Mesothelial cell of epicardium (in vitro differentiated cells): ENCODE data around the gene LAPTM5. TPM values are rescaled to one million over a fixed set of nuclear protein-coding genes. Genes with fewer than 3 reads are reported as not detected.

Experiments used
- DNase-seq, 2 experiments: peaks; one replicate each; pipeline ENCODE4 v3.0.0; 2021; ENCODE audit warnings: low spot score in 2 of 2; ENCODE audit not compliant: unreplicated experiment in 2 of 2
- H3K27ac Mint-ChIP-seq: 2 replicates; pipeline ENCODE4 v1.8.0; 2021; ENCODE audit warnings: mixed read lengths
- H3K27me3 Mint-ChIP-seq: 2 replicates; pipeline ENCODE4 v1.8.0; 2021; ENCODE audit warnings: low read depth, mixed read lengths
- H3K36me3 Mint-ChIP-seq: 2 replicates; pipeline ENCODE4 v1.8.0; 2021; ENCODE audit warnings: mixed read lengths
- H3K4me1 Mint-ChIP-seq: 2 replicates; pipeline ENCODE4 v1.8.0; 2021; ENCODE audit warnings: mixed read lengths
- H3K4me3 Mint-ChIP-seq: 2 replicates; pipeline ENCODE4 v1.8.0; 2021; ENCODE audit warnings: mild to moderate bottlenecking, moderate library complexity, mixed read lengths
- H3K9me3 Mint-ChIP-seq: 2 replicates; pipeline ENCODE4 v1.8.0; 2021; ENCODE audit warnings: mixed read lengths
- CTCF ChIP-seq: fragments of 200-600 bp; sonication (generic); IDR thresholded peaks from one replicate; pipeline ENCODE4 v1.5.0; 2021; ENCODE audit warnings: antibody characterized with exemption; ENCODE audit not compliant: unreplicated experiment
- total RNA-seq: library from RNA; stranded (reverse); gene quantifications from 3 replicates; pipeline ENCODE4 v1.2.1, GENCODE V29; 2021

Gene LAPTM5
- total RNA-seq, 1 donor from 2014 or later = not detected

GRCh38 chr1:30731109-30731805 lies 26.3 kb downstream of the LAPTM5 start:
- no peak for DNase-seq
- H3K9me3 Mint-ChIP-seq = no peaks in the 10 kb centered on the region
- H3K4me3 Mint-ChIP-seq = no peak overlapping the region
- H3K36me3 Mint-ChIP-seq = no peaks in the 10 kb centered on the region
- no peaks in the 10 kb centered on the region for H3K27me3 Mint-ChIP-seq
- no peak overlapping the region for H3K27ac Mint-ChIP-seq
- TF ChIP-seq CTCF = no peak
- H3K4me1 Mint-ChIP-seq = peaks cover 8% of the 10 kb centered on the region

- TF ChIP-seq CTCF = no peak
- H3K27me3 Mint-ChIP-seq = no peaks in the 10 kb centered on the region
- no peaks in the 10 kb centered on the region for H3K9me3 Mint-ChIP-seq
- no peak for DNase-seq
- no peak overlapping the region for H3K4me3 Mint-ChIP-seq
- no peaks in the 10 kb centered on the region for H3K36me3 Mint-ChIP-seq
- H3K4me1 Mint-ChIP-seq = peaks cover 13% of the 10 kb centered on the region
- H3K27ac Mint-ChIP-seq = no peak overlapping the region
Observed at GRCh38 chr1:30730346-30731108, 27.0 kb downstream of the LAPTM5 start.

GRCh38 chr1:30729901-30730300 lies 27.7 kb downstream of the LAPTM5 start:
- peaks cover 13% of the 10 kb centered on the region for H3K4me1 Mint-ChIP-seq
- no peak overlapping the region for H3K4me3 Mint-ChIP-seq
- no peak for DNase-seq
- no peaks in the 10 kb centered on the region for H3K27me3 Mint-ChIP-seq
- H3K27ac Mint-ChIP-seq = no peak overlapping the region
- TF ChIP-seq CTCF = no peak
- no peaks in the 10 kb centered on the region for H3K9me3 Mint-ChIP-seq
- H3K36me3 Mint-ChIP-seq = no peaks in the 10 kb centered on the region

GRCh38 chr1:30728832-30729638 lies 28.5 kb downstream of the LAPTM5 start:
- TF ChIP-seq CTCF = no peak
- H3K4me1 Mint-ChIP-seq = peaks cover 13% of the 10 kb centered on the region
- DNase-seq = no peak
- H3K36me3 Mint-ChIP-seq = no peaks in the 10 kb centered on the region
- no peaks in the 10 kb centered on the region for H3K9me3 Mint-ChIP-seq
- no peaks in the 10 kb centered on the region for H3K27me3 Mint-ChIP-seq
- H3K27ac Mint-ChIP-seq = no peak overlapping the region
- H3K4me3 Mint-ChIP-seq = no peak overlapping the region

- H3K4me3 Mint-ChIP-seq = no peak overlapping the region
- no peaks in the 10 kb centered on the region for H3K36me3 Mint-ChIP-seq
- no peak for TF ChIP-seq CTCF
Observed at GRCh38 chr1:30728340-30728739, 29.2 kb downstream of the LAPTM5 start.

More at GRCh38 chr1:30728340-30728739, 29.2 kb downstream of the LAPTM5 start:
- no peak for DNase-seq
- H3K9me3 Mint-ChIP-seq = no peaks in the 10 kb centered on the region
- no peaks in the 10 kb centered on the region for H3K27me3 Mint-ChIP-seq
- H3K4me1 Mint-ChIP-seq = peaks cover 13% of the 10 kb centered on the region
- no peak overlapping the region for H3K27ac Mint-ChIP-seq
